NB4 (cell line): ENCODE results near the gene CHST5.

ENCODE experiments used
- DNase-seq: peaks from one replicate; pipeline ENCODE4 v3.0.0; 2010; ENCODE audit warnings: low read depth
- H3K4me3 ChIP-seq: one replicate; pipeline ENCODE4 v1.5.1; 2011; ENCODE audit warnings: mild to moderate bottlenecking, low read depth, low read length, moderate library complexity
- CTCF ChIP-seq: IDR thresholded peaks from one replicate; pipeline ENCODE4 v1.5.1; 2012; ENCODE audit warnings: low read depth, low read length
- MAX ChIP-seq: IDR thresholded peaks from 2 replicates; pipeline ENCODE4 v1.6.1; 2011; ENCODE audit warnings: low read depth, low read length
- MYC ChIP-seq: IDR thresholded peaks from 2 replicates; pipeline ENCODE4 v1.6.1; 2011; ENCODE audit warnings: low read depth, low read length
- POLR2A ChIP-seq: IDR thresholded peaks from 2 replicates; pipeline ENCODE4 v1.6.1; 2011; ENCODE audit warnings: mild to moderate bottlenecking; ENCODE audit not compliant: insufficient read length; ENCODE audit errors: extremely low read depth

The CHST5 gene

GRCh38 chr16:75483222-75483621 is 52.7 kb downstream of the CHST5 start:
- no peak for DNase-seq
- H3K4me3 ChIP-seq, result no peak overlapping the region

GRCh38 chr16:75482434-75483205 is 53.3 kb downstream of the CHST5 start:
- H3K4me3 ChIP-seq, result no peak overlapping the region
- TF ChIP-seq MAX, result no peak
- TF ChIP-seq POLR2A, result no peak
- no peak for TF ChIP-seq MYC
- TF ChIP-seq CTCF, result no peak
- DNase-seq, result no peak

More at GRCh38 chr16:75483222-75483621, 52.7 kb downstream of the CHST5 start:
- TF ChIP-seq POLR2A, result no peak
- TF ChIP-seq MAX, result no peak
- TF ChIP-seq CTCF, result no peak
- TF ChIP-seq MYC, result no peak

- DNase-seq, result no peak
- TF ChIP-seq MYC (no peak), MAX (no peak), CTCF (no peak), POLR2A (no peak)
- no peak overlapping the region for H3K4me3 ChIP-seq
These were observed 54.4 kb downstream of the CHST5 start for GRCh38 chr16:75481475-75481874.

- TF ChIP-seq POLR2A (no peak), MYC (no peak), CTCF (no peak), MAX (no peak)
- DNase-seq, result no peak
- no peak overlapping the region for H3K4me3 ChIP-seq
These were observed 56.4 kb downstream of the CHST5 start for GRCh38 chr16:75479421-75479990.
